NCI-H2196 treated with DMSO at 0.1 percent for 48 hours (cell line): ENCODE results near the gene TBX4.
"Not testable (repeated sequence)": the region's sequence is repeated elsewhere in the genome, so short reads cannot be mapped to it uniquely, and the experiment has no call there.

Experiments used
- DNase-seq: peaks from one replicate; lab custom pipeline; 2025; ENCODE audit not compliant: unreplicated experiment; lab: John Stamatoyannopoulos, UW

Gene TBX4

GRCh38 chr17:61496174-61496956 is 44.1 kb downstream of the TBX4 start:
- DNase-seq = no peak

DNA sequence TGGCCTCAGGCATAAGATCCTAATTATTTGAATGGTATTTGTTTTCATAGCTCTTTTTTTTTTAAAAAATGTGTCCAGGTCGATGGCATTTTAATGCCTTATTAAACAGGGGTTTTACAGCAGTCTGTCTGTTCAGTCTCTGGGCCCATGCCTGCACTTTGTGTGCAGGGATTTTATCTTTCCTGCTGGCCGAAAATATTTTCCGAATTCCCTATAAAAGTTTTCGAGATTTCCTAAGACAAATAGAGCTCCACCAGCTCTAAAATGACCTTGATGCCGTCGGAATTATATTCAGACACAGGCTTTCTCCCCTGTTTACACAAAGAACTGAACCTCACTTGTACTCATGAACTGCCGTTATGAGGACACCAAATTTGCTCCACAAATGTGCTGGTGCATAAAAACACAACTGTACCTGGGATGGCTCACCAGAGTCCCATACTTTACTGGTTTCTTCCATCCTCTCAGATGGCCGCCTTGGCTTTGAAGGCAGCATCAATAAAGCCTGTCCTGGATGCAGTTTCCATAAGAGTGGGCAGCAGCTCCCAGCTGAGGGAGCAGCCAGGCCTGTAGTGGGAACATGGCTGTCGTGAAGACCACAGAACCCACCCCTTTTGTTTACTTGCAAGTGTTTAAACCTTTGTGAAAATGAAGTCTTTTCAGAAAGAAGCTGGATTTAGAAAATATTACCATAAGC is 44.9 kb downstream of the TBX4 start:
- DNase-seq = no peak

DNA sequence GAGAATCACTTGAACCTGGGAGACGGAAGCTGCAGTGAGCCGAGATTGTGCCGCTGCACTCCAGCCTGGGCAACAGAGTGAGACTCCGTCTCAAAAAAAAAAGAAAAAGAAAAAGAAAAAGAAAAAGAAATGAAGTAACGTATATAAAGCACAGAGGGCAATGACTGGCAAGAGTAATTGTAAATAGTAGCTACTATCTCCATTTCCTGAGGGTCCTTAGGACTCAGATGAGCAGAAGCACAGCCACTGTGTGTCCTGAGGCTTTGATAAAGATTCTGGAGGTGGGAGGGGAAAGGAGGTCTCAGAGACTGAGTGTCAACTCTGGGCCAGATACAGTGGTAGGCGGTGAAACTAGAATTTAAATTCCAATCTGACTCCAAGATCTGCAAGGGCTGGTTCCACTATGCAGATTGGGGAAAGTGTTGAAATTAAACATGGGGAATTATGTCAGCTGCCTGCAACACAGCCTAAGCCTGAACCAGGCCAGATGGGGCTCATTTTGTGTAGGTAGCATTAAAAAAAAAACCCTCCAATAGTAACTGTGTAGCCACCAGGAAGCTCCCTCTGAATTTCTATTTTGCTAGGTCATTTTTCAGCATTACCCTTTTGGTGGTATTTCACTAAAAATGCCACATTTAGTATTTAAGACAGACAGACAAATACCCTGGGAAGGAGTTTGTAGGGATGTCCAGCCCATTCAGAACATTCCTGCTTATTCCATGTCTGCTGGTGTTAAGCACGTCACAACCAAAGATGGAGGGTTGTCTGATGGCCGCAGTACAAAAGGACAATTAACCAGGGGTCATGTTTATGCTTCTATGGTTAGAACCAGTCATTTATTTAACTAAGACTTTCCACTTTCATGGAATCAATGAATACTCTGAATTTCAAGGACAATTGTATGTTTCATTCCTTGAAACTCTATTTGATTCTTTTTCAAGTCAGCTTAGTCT is 46.1 kb downstream of the TBX4 start:
- DNase-seq = no peak

DNA sequence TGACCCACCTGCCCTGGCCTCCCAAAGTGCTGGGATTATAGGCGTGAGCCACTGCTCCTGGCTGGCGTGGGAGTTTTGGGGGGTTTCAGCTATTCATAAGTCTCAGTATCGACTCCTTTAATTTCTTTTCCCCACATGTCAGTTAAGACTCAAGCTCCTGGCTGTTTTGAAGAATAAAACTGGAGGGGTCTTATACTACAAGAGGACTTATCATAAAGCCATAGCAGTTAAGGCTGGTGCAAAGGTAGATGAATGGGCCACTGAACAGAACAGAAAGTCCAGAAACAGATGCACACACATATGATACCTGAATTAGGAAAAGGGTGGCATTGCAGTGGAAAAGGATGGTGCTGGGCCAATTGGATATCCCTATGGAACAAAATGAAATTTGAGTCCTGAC is 47.4 kb downstream of the TBX4 start:
- no peak for DNase-seq

DNA sequence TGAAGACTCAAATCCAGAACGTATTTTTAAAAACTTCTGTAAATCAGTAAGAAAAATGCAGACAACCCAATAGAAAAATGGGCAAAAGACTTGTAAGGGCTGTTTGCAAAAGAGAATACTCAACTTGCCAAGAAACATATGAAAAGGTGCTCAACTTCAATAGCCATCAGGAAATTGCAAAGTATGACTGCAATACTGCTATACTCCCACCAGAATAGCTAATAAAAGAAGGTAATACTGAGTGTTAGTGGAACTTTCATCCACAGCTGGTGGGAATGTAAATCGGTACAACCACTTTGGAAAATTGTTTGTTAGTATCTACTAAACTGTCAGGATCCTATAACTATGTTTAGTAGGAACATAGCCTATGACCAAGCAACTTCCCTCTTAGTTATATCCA is 48.1 kb downstream of the TBX4 start:
- DNase-seq = no peak

- DNase-seq = no peak
Measured at GRCh38 chr17:61502292-61502691, 50.1 kb downstream of the TBX4 start.

- no peak for DNase-seq
Measured at GRCh38 chr17:61503961-61504360, 51.7 kb downstream of the TBX4 start.

- DNase-seq = no peak
Measured at GRCh38 chr17:61504697-61505096, 52.5 kb downstream of the TBX4 start.

- no peak for DNase-seq
Measured at GRCh38 chr17:61505846-61506627, 53.8 kb downstream of the TBX4 start.

DNA sequence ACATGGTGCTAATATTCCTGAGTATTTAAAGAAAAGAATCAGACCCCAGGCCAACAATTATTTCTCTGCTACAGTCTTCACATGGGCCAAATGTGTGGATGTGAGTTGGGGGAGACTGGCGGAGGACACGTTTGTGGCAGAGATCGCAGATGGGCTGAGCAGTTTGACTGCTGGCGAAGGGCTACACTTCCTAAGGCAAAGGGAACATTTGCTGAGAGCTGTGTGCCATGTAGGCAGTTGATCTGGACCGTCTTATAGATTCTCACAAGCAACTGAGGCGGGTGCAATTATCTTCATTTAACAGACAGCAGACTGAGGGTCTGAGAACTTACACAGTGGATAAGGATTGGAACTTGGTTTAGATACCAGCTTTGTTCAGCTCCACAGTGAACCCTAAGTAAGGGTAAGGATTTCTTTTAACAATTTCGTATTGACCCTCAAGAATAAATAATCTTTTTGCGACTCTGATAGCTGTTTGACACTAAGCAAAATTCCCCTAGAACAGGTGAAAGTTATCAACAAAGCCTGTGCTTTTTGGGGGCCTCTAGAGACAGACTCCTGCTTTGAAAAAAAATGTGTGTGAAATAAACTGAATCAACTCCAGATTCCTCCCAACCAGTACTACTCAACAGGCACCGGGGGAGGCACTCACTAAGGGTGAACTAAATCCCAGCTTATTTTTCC is 55.3 kb downstream of the TBX4 start:
- no peak for DNase-seq

- no peak for DNase-seq
Measured at GRCh38 chr17:61508912-61509311, 56.7 kb downstream of the TBX4 start.

DNA sequence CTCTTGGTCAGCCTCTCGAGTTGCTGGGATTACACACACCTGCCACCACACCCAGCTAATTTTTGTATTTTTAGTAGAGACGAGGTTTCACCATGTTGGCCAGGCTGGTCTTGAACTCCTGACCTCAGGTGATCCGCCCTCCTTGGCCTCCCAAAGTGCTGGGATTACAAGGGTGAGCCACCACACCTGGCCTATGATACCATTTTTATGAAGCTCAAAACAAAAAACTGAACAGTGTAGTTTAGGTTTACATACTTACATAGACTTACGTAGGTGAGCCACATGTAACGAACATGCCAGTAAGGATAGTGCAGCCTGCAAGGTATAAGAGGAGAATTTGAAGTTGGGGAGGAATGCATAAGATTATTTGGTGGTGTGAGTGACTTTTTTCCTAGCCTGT is 57.2 kb downstream of the TBX4 start:
- DNase-seq = not testable (repeated sequence)

- no peak for DNase-seq
Measured at GRCh38 chr17:61510237-61510636, 58.0 kb downstream of the TBX4 start.

DNA sequence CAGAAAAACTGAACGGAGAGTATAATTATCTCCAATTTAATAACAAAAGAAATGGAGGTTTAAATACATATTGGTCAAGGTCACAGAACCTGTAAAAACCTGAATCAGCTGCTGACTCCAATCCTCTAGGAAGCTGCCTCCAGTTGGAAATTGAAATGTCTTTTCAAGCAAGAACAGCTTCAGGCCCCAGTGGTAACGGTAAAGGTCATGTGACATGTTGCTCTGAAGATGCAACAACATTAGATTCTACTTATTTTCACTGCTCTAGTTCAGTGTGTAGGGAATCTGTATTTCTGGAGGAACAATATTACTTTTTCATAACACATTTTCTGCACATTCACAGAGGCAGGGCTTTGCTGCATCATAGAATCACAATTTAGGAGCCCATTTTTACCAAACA is 58.8 kb downstream of the TBX4 start:
- no peak for DNase-seq

DNA sequence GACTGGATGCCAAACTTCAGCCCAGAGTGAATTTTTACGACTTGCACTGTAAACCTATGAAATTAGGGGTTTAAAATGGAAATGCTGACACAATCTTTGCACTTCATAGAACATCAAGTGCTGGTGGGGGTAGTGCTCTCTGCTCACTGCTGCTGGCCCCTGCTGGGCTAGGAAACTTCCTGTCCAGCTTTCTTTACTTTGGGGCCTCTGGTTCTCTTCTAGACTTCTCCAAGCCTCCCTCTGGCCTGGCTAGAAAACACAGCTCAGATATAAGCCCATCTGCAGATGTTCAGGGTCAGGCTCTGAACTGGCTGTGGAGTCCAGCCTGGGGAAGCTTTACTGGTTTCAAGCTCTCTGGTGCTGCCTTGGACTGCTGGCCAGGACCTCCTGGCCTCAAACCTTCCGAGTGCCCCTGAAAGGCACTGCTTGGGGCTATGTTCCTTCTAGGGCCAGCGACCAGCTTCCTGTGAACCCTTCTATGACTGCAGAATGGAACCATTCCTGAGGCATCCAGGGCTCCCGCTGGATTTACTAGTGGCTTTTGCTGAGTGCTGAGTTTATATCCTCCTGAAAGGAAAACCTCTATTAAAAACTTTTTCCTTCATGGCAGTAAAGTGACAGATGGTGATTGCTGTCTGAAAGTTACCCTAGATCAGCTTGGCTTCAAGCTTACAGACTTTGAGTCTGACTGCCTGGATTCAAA is 59.4 kb downstream of the TBX4 start:
- DNase-seq = no peak

- no peak for DNase-seq
Measured at GRCh38 chr17:61514491-61514890, 62.3 kb downstream of the TBX4 start.

GRCh38 chr17:61517265-61517664 is 65.0 kb downstream of the TBX4 start:
- DNase-seq = no peak

DNA sequence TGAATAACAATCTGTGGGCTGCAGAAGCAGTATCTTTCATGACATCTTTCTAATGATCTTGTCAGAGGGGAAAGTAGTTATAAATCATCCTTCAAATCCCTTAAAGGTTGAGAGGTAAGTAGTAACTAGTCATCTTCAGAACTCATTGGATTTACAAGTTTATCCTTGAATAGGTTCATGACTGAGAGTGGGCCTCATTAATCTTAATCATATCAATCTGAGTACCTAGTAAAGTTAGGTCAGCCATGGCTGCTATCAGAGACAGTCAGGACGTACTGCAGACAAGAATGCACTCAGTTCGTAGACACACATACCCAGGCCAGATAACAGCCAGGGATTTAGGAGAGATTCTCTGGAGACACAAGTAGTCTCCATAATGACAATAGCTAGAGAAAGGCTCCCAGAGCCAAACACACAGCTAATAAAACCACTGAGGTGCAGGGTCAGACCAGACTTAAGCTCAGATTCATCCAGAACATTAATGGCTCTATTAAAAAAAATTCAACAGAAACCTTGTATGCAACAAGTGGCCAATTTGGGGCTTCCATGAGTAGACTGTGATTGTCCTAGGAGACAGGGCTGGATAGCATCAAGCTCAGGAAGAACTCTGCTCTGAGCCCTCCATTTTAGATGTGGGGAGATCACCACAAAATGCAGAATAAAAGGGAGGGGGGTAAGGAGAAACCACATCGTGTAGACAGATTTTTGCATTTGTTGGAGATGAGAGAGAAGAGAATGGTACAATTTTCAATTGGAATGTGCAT is 65.8 kb downstream of the TBX4 start:
- no peak for DNase-seq

- no peak for DNase-seq
Measured at GRCh38 chr17:61519139-61519538, 66.9 kb downstream of the TBX4 start.
